GM19043 (cell line): ENCODE results near the gene ZC3H15.

Experiments
- ATAC-seq: cut with Tn5 transposase; IDR thresholded peaks from one replicate; pipeline ENCODE4 v1.9.1; 2021; ENCODE audit warnings: low read depth; ENCODE audit not compliant: unreplicated experiment

The ZC3H15 gene

DNA sequence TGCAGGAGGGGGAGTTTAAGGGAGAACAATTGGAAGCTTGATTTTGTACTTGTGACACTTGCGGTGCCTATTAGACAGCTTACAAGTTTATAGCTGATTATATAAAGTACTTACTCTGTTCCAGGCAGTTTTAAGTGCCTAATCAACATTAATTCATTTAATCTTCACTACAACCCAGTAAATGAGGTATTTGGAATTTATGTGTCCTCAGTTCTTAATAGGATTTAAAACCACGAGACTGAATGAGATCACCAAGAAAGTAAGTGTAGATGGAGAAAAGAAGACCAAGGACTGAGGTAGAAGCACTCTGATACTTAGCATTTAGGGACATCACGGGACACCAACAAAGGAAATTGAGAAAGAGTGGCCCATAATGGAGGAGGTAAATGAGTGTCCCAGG lies 49.8 kb downstream of the ZC3H15 start:
- ATAC-seq, result no peak

DNA sequence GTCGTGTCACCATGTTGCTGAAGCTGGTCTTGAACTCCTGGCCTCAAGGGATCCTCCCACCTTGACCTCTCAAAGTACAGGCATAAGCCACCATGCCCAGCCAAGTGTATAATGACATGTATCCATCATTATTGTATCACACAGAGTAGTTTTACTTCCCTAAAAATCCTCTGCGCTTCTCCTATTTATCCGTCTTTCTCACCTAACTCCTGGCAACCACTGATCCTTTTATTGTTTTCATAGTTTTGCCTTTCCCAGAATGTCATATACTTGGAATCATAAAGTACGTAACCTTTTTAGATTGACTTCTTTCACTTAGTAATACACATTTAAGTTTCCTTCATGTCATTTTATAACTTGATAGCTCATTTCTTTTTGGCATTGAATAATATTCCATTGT lies 51.0 kb downstream of the ZC3H15 start:
- no peak for ATAC-seq

DNA sequence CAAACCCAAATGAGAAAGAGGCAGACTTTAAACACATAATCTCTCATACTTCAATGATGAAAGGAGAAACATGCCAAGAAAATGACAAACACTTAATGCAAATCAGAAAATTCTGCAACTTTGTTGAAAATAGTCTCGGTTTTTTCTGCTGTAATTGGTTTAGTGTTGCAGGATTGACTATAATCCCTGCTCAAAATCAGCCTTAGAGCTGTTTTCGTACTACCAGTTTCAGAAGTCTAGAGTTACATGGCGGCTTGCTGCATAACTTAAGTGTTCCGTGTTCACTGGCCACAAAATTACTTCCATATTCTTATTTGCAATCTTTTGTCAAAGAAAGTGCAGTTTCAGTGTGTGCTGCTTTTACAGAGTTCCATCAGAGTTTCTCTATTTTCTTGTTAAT lies 54.9 kb downstream of the ZC3H15 start:
- no peak for ATAC-seq

DNA sequence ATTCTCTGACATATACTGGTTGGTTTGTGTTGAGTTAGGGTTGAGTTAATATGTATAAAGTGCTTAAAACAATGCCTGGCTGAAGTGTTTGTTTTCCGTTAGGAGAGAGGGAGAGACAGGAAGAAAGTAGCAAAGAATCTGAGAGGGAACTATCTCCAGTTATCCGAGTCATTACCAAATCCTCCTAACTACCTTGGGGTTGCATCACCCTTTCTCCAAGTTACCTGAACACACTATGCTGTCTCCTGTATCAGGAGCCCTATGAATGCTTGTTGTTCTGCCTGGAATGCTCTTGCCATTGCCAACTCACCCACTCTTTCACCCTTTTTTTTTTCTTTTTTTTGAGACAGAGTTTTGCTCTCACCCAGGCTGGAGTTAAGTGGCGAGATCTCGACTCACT lies 55.9 kb downstream of the ZC3H15 start:
- no peak for ATAC-seq

DNA sequence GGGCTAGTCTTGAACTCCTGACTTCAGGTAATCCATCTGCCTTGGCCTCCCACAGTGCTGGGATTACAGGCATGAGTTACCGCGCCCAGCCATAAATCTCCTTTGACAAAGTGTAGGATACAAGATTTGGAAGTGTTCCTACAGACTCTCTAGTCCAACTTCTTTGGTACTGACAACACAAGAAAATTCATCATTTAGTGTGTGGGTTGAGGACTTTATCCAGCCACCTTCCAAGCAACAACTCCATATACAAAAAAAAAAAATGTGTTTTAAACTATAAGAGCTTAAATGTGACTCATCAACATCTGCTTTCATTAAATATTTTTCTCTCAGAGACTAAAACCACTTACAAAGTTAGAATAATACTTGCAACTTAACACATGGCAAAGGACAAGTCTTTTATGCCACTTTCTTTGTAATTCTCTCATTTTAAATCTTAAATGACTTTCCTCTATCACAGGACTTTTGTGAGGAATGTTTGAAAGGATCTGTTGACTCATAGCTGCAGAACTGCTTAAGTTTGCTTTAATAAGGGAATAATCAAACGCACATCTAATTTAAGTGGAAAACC lies 57.6 kb downstream of the ZC3H15 start:
- ATAC-seq, result no peak

DNA sequence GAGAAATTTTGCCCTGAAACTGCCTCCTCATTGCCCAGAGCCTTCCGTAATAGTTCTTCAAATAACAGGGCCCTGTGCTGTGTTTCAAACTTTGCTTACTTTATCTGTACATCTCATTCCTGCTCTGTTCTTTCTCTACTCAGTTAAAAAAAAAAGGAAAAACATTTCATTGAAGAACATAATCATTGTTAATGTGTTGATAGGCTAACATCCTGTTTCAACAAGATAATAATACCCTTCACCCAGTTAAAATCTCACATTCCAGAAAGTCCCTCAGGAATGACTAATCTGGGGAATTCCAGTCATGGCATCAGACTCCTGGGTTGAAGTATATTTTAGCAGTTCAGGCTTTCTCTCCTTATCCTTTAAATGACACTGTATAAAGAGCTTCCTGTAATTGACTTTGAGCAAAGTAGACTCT lies 58.2 kb downstream of the ZC3H15 start:
- ATAC-seq, result no peak

DNA sequence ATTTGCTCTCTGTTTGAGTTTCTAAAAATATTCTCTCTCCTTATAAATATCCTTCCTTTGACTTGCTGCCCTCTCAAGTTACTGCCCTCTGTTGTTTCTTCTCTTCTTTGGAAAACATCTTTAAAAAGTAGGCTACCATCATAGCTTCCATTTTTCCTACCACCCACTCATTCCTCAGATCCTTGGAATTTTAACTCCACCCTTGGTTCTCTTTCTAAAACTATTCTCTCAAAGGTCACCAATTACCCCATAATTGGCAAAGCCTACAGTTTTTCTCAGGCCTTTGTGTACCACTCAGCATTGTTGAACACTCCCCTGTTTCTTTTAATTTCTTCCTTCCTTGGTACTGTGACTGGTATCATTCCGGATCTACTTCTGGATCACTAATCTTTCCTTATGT lies 60.8 kb downstream of the ZC3H15 start:
- ATAC-seq, result no peak

DNA sequence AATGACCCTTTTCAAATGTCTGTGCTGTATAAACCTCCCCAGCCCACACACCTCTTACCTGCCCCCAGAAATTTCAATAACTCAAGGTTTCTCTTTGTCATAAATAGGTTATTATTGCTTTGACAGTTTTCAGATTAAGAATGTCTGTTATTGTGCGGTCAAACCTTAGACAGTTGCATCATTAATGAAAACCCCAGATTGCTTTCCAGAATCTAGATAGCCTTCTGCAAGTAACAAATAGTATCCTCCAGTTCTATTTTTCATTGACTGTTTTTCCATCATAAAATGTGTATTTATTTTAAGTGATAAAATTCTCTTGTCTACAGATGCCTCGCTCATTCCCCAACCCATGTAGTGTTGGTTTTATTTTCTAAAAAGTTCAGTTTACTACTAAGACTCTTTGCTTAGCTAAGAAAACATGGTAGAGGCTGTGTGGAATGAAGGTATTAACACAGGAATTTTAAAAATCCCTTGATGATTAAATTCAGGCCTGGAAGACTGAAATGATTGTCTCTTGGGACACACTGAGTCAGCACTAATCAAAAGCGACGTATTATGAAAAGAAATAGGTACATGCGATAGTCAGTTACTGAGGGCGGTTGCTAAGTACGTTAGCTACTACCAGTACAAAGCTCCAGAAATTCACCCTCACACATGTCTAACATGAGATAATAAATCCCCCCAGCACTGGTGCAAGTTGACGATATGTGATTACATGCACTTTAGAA lies 65.4 kb downstream of the ZC3H15 start:
- no peak for ATAC-seq

DNA sequence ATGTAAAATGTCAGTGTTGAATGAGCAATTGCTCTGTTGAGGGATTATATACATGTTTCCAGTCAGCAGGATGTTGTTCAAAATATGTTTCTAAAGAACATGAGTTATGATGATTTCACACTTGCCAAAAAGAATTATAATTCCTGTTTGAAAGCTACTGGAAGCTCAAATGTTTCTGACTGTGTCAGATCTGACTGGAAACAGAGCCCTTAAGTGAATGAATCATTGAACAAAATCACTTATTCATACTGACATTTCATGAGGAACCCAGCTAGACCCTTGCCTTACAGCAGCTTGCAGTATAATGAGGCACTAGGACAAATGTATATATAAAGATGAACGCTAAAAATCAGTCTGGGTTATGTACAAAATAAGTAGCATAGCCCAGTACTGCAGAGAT lies 68.4 kb downstream of the ZC3H15 start:
- ATAC-seq, result no peak

DNA sequence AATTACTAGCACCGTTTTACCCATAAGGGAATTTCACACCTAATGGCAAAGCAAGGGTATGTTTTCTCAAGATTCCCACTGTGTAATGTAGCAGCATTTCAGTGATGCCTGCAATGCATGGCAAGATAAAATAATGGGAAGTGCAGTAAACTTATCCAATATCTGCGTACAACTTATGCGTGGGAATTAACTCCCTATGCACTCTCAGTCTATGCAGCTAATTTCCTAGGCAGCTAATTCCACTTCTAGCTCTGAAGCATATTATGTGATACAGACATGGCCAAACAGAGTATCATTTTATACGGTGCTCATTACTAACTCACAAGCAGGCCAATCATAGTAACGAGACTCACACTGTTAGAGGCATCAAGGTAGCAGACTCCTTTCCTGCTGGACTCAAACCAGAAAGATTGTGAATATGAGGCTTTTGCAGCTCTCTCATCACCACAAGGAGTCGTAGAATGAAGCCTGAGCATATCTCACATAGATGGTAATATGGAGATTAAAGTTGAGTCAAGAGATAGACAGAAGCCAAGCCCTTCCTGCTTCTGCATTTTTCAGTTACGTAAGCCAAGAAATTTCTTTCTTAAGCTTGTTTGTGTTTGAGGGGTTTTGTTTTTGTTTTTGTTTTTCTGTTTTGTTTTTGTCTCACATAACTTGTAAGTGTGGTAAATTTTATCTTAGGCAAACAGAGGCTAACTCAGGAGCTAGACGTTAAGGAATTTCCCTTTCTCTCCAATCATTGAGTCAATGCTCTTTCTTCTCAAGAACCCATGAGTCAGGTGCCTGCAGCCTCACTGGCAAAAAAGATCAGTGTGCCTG lies 69.0 kb downstream of the ZC3H15 start:
- no peak for ATAC-seq

DNA sequence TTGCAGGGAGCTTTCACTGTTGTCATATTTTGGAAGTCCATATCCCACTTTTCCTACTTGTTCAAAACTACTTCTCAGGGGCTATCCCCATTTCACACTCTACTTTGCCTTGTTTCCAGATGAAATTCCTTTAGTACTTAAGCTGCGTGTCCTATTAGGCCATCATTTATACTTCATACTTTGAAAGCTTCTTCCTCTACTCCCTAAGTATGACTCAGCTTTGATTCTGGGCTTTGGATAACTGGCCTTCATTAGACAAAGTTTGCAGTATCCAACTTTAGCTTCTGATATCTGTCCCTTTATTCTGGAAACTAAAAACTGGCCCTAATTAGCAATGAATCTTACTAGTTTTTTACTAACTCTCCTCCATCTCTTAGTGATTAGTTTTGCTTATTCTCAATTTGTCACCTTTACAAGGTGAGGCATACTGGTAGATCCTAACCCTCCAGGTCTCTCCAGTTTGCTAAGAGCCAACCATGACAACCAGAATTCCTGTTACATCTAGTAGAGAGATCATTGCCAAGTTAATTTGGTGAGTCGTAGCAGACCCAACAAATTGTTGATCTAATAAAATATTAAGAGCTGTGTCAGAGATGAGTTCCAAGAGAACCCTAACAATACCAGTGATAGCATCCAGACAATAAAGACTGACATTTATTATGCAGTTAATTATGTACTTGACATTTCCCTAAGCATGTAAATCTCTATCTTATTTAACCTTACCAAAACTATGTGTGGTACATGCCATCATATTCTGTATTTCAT lies 72.6 kb downstream of the ZC3H15 start:
- no peak for ATAC-seq
